Thymus (tissue), 11 donors: ENCODE measurements around the gene CD58. TPM values are rescaled to one million over a fixed set of nuclear protein-coding genes. Genes with fewer than 3 reads are reported as not detected.

Experiments used
- DNase-seq, 9 donors: peaks; one replicate each; pipeline ENCODE4 v3.0.0-alpha.2; 2013; ENCODE audit warnings: low spot score in 9 of 9, low read depth in 6 of 9, missing footprints in 1 of 9
- H3K27ac ChIP-seq, 2 donors: one replicate each; pipeline ENCODE4 v1.5.1; 2013; ENCODE audit warnings: control low read depth in 1 of 2, low read depth in 1 of 2, low read length in 1 of 2, mild to moderate bottlenecking in 1 of 2, moderate library complexity in 1 of 2
- H3K27me3 ChIP-seq, 2 donors: one replicate each; pipeline ENCODE4 v1.5.1; 2013; ENCODE audit warnings: low read length in 1 of 2; ENCODE audit not compliant: control insufficient read depth in 2 of 2, insufficient read depth in 1 of 2
- H3K36me3 ChIP-seq, 2 donors: one replicate each; pipeline ENCODE4 v1.5.1; 2013; ENCODE audit warnings: low read length in 1 of 2, mild to moderate bottlenecking in 1 of 2, moderate library complexity in 1 of 2; ENCODE audit not compliant: control insufficient read depth in 2 of 2, insufficient read depth in 2 of 2
- H3K4me1 ChIP-seq, 2 donors: one replicate each; pipeline ENCODE4 v1.5.1; 2013; ENCODE audit warnings: low read length in 2 of 2; ENCODE audit not compliant: control insufficient read depth in 2 of 2, insufficient read depth in 2 of 2
- H3K4me3 ChIP-seq, 2 donors: one replicate each; pipeline ENCODE4 v1.5.1; 2013; ENCODE audit warnings: low read length in 2 of 2, control low read depth in 1 of 2, mild to moderate bottlenecking in 1 of 2
- H3K9me3 ChIP-seq, 2 donors: one replicate each; pipeline ENCODE4 v1.5.1; 2013; ENCODE audit warnings: low read length in 1 of 2, mild to moderate bottlenecking in 1 of 2; ENCODE audit not compliant: control insufficient read depth in 2 of 2, insufficient read depth in 1 of 2
- WGBS: extraction: QIAGEN DNeasy Blood & Tissue Kit; methylation state at CpG from one replicate; pipeline ENCODE4 v1.1.7; 2013; 5-methylcytosine and 5-hydroxymethylcytosine counted together
- polyA plus RNA-seq: library from polyadenylated mRNA; stranded (reverse); fragments of 200-250 nt; gene quantifications from one replicate; pipeline ENCODE4 v1.2.3, GENCODE V29; 2013
- total RNA-seq: library from RNA; stranded (reverse); fragments of 120-200 nt; gene quantifications from one replicate; pipeline ENCODE4 v1.2.4, GENCODE V29; 2013
- donor health status: healthy.

Gene CD58
- total and polyA plus RNA-seq, 2 donors = 12.7 to 24.6 TPM

DNA sequence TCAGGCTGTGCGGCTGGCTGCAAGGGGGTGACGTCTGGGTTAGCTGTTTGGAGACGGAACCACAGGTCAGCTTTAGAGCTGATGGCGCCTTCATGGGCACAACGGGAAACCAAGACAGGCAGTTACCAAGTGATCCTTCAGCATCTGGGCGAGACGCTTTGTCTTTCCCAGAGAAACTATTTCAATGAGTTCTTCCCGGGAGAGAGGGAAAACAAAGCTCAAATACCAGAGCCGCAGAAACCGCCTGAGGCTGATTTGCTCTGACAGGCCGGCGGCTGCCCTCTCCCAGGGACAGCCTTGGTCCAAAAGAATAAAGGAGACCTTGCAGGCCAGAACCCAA is 76.5 kb downstream of the CD58 start:
- Histone ChIP-seq H3K4me3 (no peak overlapping the region), H3K27ac (no peak overlapping the region), H3K36me3 (no peaks in the 10 kb centered on the region), H3K4me1 (peaks cover 0 to 2% of the 10 kb centered on the region in 2 donors), H3K27me3 (no peaks in the 10 kb centered on the region), H3K9me3 (no peaks in the 10 kb centered on the region)
- no peak for DNase-seq
- 98% methylated on average over 12 of the region's 12 CpGs for WGBS

- no peaks in the 10 kb centered on the region for H3K9me3 ChIP-seq
- no peaks in the 10 kb centered on the region for H3K36me3 ChIP-seq
- 96% methylated on average over 29 of the region's 29 CpGs for whole genome bisulfite sequencing
- H3K27ac ChIP-seq = no peak overlapping the region
- H3K4me3 ChIP-seq = no peak overlapping the region
- H3K4me1 ChIP-seq = peaks cover 0 to 2% of the 10 kb centered on the region in 2 donors
- DNase-seq = no peak
- H3K27me3 ChIP-seq = no peaks in the 10 kb centered on the region
Observed at GRCh38 chr1:116493484-116494352, 77.1 kb downstream of the CD58 start.

DNA sequence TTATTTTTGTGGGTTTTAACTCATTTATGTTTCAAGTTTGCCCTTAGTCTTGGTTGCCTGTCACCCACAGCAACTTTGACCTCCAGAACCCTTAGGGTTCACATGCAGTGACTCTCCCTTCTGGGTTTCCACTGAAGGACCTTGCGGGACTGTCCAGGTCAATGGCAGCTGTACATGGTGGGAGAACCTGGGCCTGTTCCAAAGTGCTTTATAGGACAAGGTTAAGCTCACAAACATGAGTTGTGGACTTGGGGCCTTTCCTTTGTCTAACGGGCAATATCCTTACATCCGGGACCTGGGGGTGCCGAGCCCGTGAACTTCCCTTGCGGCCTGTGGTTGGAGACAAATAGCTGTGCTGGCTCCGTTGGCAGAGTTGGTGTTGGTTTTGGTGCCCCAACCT is 77.8 kb downstream of the CD58 start:
- no peak for DNase-seq
- Histone ChIP-seq H3K4me3 (no peak overlapping the region), H3K27ac (no peak overlapping the region), H3K9me3 (no peaks in the 10 kb centered on the region), H3K27me3 (no peaks in the 10 kb centered on the region), H3K36me3 (no peaks in the 10 kb centered on the region), H3K4me1 (peaks cover 0 to 2% of the 10 kb centered on the region in 2 donors)
- WGBS = 97% methylated on average over 7 of the region's 7 CpGs

DNA sequence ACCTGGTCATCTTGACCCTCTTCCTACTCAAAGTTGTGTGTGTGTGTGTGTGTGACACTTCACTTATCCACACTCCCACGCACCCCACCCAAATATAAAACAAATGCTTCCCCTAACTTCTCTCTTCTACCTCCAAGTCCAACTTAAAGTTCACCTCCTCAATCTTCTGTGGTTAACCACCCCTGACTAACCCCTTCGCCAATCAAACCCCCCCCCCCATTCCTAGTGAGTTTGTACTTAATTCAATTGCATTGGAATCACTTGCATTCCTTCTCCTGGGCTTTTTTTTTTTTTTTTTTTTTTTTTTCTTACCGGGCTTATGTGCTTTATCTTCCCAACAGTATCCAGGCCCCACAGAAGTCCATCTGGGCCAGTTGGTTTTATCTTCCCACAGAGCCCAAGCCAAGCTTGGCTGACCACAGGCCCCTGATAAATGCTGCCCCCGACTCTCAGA is 78.4 kb downstream of the CD58 start:
- 59% methylated on average over 4 of the region's 4 CpGs for WGBS
- peaks cover 0 to 2% of the 10 kb centered on the region in 2 donors for H3K4me1 ChIP-seq
- no peaks in the 10 kb centered on the region for H3K27me3 ChIP-seq
- H3K27ac ChIP-seq = no peak overlapping the region
- no peak for DNase-seq
- H3K36me3 ChIP-seq = no peaks in the 10 kb centered on the region
- H3K9me3 ChIP-seq = no peaks in the 10 kb centered on the region
- H3K4me3 ChIP-seq = no peak overlapping the region

- H3K36me3 ChIP-seq = no peaks in the 10 kb centered on the region
- H3K27ac ChIP-seq = no peak overlapping the region
- H3K27me3 ChIP-seq = no peaks in the 10 kb centered on the region
- H3K4me1 ChIP-seq = peaks cover 0 to 2% of the 10 kb centered on the region in 2 donors
- DNase-seq = no peak
- H3K9me3 ChIP-seq = no peaks in the 10 kb centered on the region
- 81% methylated on average over 5 of the region's 5 CpGs for WGBS
- no peak overlapping the region for H3K4me3 ChIP-seq
Observed at GRCh38 chr1:116491700-116492357, 79.0 kb downstream of the CD58 start.

DNA sequence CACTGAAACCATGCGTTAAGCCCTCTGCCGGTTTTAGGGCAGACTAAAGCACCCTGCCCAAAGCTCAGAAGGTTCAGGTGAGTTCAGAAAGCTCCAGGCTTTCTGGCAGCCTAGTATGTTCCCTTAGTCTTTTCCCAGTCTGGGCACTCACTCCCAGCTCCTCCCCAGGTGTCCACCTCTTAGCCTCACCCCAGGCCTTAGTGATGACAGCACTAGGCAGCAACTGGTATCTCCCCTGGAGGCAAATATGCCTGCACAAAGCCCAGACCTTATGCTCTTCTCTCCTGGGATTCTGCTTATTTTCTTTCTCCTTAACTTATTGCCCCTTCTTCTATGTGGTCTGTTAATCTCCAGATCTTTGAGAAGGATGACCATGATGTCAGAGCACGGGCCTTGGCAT is 80.2 kb downstream of the CD58 start:
- WGBS = 94% methylated on average over 3 of the region's 3 CpGs
- H3K27ac ChIP-seq = no peak overlapping the region

DNA sequence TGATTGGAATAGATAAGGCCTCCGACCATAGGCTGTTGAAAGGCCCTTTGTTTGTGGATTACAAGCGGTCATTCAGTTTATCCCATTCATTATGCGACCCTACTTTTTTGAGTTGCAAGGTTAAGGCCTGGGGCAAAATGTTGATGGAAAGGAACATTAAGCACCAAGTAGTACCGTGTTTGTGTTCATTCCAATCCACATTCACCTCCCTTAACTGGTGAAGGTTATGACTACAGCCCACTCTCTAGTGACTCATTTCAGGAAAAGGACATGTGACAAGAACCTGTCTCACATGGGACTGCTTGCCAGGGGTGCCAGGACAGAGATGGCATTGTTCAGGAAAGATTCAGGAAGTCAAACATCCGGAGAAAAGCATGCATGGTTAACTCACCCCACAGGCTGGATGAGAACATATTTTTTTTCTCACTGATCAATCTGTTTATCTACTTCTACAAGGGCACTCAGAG is 81.6 kb downstream of the CD58 start:
- no peaks in the 10 kb centered on the region for H3K27me3 ChIP-seq
- 84% methylated on average over 5 of the region's 5 CpGs for WGBS
- H3K9me3 ChIP-seq = no peaks in the 10 kb centered on the region
- peaks cover 0 to 6% of the 10 kb centered on the region in 2 donors for H3K4me1 ChIP-seq
- DNase-seq = no peak
- H3K36me3 ChIP-seq = no peaks in the 10 kb centered on the region
- H3K27ac ChIP-seq = no peak overlapping the region
- no peak overlapping the region for H3K4me3 ChIP-seq

More for the DNA sequence above, 80.2 kb downstream of the CD58 start:
- no peak for DNase-seq
- no peaks in the 10 kb centered on the region for H3K9me3 ChIP-seq
- H3K4me1 ChIP-seq = peaks cover 0 to 2% of the 10 kb centered on the region in 2 donors
- H3K36me3 ChIP-seq = no peaks in the 10 kb centered on the region
- H3K4me3 ChIP-seq = no peak overlapping the region
- no peaks in the 10 kb centered on the region for H3K27me3 ChIP-seq

GRCh38 chr1:116488071-116488470 is 82.8 kb downstream of the CD58 start:
- H3K9me3 ChIP-seq = no peaks in the 10 kb centered on the region
- no peaks in the 10 kb centered on the region for H3K27me3 ChIP-seq
- H3K4me1 ChIP-seq = peaks cover 0 to 6% of the 10 kb centered on the region in 2 donors
- no peak overlapping the region for H3K27ac ChIP-seq
- no peaks in the 10 kb centered on the region for H3K36me3 ChIP-seq
- WGBS = 84% methylated on average over 4 of the region's 4 CpGs
- H3K4me3 ChIP-seq = no peak overlapping the region
- no peak for DNase-seq

DNA sequence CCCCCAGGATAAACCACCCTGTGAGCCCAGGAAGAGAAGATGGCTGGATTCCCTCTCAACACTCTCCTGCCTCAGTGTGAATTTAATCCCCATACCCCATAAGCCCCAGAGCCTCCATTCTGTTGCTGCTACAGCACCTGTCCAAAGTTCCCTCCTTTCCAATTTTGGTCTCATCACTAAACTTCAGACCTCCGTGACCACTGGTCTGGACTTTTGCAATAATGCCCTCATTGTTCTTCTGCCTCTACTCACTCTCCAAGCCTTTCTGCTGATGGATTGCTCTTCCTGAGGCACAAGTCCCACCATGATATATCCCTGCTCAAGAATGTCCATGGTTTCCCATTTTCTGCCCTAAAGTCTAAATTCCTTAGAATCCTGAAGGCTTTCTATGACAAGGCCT is 83.2 kb downstream of the CD58 start:
- DNase-seq = no peak
- no peak overlapping the region for H3K4me3 ChIP-seq
- no peaks in the 10 kb centered on the region for H3K9me3 ChIP-seq

More for the DNA sequence above, 83.2 kb downstream of the CD58 start:
- Histone ChIP-seq H3K27ac (no peak overlapping the region), H3K27me3 (no peaks in the 10 kb centered on the region), H3K36me3 (no peaks in the 10 kb centered on the region), H3K4me1 (peaks cover 0 to 5% of the 10 kb centered on the region in 2 donors)
- 96% methylated on average over 1 of the region's 1 CpG for WGBS
